Progenitor cell of endocrine pancreas (in vitro differentiated cells): ENCODE data around the gene IRX6. TPM values are rescaled to one million over a fixed set of nuclear protein-coding genes. Genes with fewer than 3 reads are reported as not detected.
A peak's percentile ranks its signal among the peaks of the same experiment; 100 is the strongest.

Source experiments
- DNase-seq: peaks from one replicate; pipeline ENCODE4 v3.0.0; 2021; ENCODE audit warnings: low spot score; ENCODE audit not compliant: unreplicated experiment
- H3K27ac Mint-ChIP-seq: 2 replicates; pipeline ENCODE4 v1.8.0; 2021; ENCODE audit warnings: mild to moderate bottlenecking, moderate library complexity, mixed read lengths
- H3K27me3 Mint-ChIP-seq: 2 replicates; pipeline ENCODE4 v1.8.0; 2021; ENCODE audit warnings: mixed read lengths
- H3K36me3 Mint-ChIP-seq: 2 replicates; pipeline ENCODE4 v1.8.0; 2022; ENCODE audit warnings: mixed read lengths; ENCODE audit not compliant: insufficient read depth
- H3K4me1 Mint-ChIP-seq: 2 replicates; pipeline ENCODE4 v1.8.0; 2021; ENCODE audit warnings: low read depth, mixed read lengths
- H3K4me3 Mint-ChIP-seq: 2 replicates; pipeline ENCODE4 v1.8.0; 2021; ENCODE audit warnings: low read depth, mild to moderate bottlenecking, moderate library complexity, mixed read lengths
- H3K9me3 Mint-ChIP-seq: 2 replicates; pipeline ENCODE4 v1.8.0; 2021; ENCODE audit warnings: low read depth, mixed read lengths
- long read RNA-seq: library from polyadenylated mRNA; unstranded; transcript quantifications from one replicate; pipeline ENCODE4 v2.0.0, GENCODE V29; 2020
- total RNA-seq: library from RNA; stranded (reverse); gene quantifications from 2 replicates; pipeline ENCODE4 v1.2.1, GENCODE V29; 2021
- TF ChIP-seq, protein P1 (sequence below): fragments of 200-600 bp; sonication (generic); IDR thresholded peaks from one replicate; pipeline ENCODE4 v1.5.0; 2021; ENCODE audit warnings: antibody characterized with exemption, mild to moderate bottlenecking; ENCODE audit not compliant: unreplicated experiment

The IRX6 gene
- not detected in 2 replicates for total RNA-seq
- long read RNA-seq: 0 reads

DNA sequence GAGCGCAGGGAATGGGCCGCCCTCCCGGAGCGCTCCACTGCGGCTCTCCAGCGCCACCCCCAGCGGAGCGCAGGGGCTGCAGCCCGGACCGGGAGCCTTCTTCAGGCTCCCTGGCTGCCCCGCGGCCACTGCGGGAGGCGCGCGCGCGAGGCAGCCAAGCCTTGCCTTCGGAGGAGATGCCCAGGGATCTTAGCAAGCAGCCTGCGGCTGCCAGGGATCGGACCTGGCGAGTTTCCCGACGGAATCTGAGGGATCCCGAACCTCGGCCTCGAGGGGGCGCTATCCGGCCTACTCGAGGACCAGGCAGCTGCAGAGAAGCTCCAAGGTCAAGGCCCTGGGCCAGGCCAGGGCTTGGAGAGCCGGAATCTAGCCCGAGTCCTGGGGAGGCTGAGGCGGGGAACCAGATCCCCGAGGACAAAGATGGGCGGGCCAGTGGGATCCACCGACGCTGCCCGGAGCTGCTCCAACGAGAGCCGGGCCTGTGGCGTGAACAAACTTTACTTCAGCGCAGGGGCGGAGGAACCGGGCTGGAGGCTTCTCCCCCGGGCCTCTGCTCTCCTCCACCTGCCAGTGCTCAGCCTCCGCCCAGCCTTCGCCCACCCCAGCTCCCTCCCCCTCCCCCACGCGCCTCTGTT is at the start of gene IRX6:
TSS of gene IRX6 (plus strand) at position 567 of the 635 bp plus-strand sequence. CDS start 889 bp downstream, outside the sequence.
- Mint-ChIP-seq H3K4me1 (peaks cover 2% of the 10 kb centered on the region), H3K27me3 (peaks cover 84% of the 10 kb centered on the region), H3K4me3 (peak within 1 kb of the TSS; percentile 63), H3K9me3 (no peaks in the 10 kb centered on the region), H3K36me3 (no peaks in the 10 kb centered on the region), H3K27ac (no peak within 1 kb of the TSS)
- TF ChIP-seq, protein P1, sequence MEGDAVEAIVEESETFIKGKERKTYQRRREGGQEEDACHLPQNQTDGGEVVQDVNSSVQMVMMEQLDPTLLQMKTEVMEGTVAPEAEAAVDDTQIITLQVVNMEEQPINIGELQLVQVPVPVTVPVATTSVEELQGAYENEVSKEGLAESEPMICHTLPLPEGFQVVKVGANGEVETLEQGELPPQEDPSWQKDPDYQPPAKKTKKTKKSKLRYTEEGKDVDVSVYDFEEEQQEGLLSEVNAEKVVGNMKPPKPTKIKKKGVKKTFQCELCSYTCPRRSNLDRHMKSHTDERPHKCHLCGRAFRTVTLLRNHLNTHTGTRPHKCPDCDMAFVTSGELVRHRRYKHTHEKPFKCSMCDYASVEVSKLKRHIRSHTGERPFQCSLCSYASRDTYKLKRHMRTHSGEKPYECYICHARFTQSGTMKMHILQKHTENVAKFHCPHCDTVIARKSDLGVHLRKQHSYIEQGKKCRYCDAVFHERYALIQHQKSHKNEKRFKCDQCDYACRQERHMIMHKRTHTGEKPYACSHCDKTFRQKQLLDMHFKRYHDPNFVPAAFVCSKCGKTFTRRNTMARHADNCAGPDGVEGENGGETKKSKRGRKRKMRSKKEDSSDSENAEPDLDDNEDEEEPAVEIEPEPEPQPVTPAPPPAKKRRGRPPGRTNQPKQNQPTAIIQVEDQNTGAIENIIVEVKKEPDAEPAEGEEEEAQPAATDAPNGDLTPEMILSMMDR: peak; percentile 69
- DNase-seq: peak; percentile 50

GRCh38 chr16:55274391-55274790 is 49.6 kb upstream of the IRX6 start:
- DNase-seq: no peak
- no peaks in the 10 kb centered on the region for H3K9me3 Mint-ChIP-seq
- H3K27ac Mint-ChIP-seq: no peak overlapping the region
- H3K27me3 Mint-ChIP-seq: peaks cover 22% of the 10 kb centered on the region
- no peaks in the 10 kb centered on the region for H3K4me1 Mint-ChIP-seq
- H3K4me3 Mint-ChIP-seq: no peak overlapping the region
- H3K36me3 Mint-ChIP-seq: no peaks in the 10 kb centered on the region
- TF ChIP-seq, protein P1: no peak

- H3K4me3 Mint-ChIP-seq: no peak overlapping the region
- H3K9me3 Mint-ChIP-seq: no peaks in the 10 kb centered on the region
- TF ChIP-seq, protein P1: no peak
- H3K27ac Mint-ChIP-seq: no peak overlapping the region
- peaks cover 20% of the 10 kb centered on the region for H3K27me3 Mint-ChIP-seq
- H3K4me1 Mint-ChIP-seq: no peaks in the 10 kb centered on the region
- no peaks in the 10 kb centered on the region for H3K36me3 Mint-ChIP-seq
- no peak for DNase-seq
These were observed 48.8 kb upstream of the IRX6 start for GRCh38 chr16:55275167-55275566.

DNA sequence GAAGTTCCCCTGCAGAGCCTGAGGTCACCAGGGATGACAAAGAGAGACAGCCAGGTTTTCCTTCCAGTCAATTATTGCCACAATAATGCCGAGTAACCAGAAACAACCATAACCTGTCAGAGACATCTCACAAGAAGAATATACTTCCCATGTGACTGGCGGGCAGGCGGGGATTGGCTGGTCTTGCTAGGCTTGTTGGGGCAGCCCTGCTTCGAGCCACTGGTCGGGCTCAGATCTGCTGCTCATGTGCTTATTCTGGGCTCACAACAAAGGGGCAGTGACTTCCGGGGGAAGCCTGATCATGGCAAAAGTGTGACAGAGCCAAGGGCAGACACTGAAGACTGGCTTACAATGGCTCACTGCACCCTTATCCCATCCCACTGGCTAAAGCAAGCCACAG is 48.1 kb upstream of the IRX6 start:
- peak overlapping the region; percentile 19 for H3K27ac Mint-ChIP-seq
- no peak overlapping the region for H3K4me3 Mint-ChIP-seq

GRCh38 chr16:55277536-55277935 is 46.5 kb upstream of the IRX6 start:
- Mint-ChIP-seq H3K9me3 (no peaks in the 10 kb centered on the region), H3K27me3 (peaks cover 20% of the 10 kb centered on the region), H3K4me3 (no peak overlapping the region), H3K4me1 (no peaks in the 10 kb centered on the region), H3K27ac (no peak overlapping the region), H3K36me3 (no peaks in the 10 kb centered on the region)
- no peak for DNase-seq
- TF ChIP-seq, protein P1: no peak

More for the DNA sequence above, 48.1 kb upstream of the IRX6 start:
- DNase-seq: no peak
- Mint-ChIP-seq H3K4me1 (no peaks in the 10 kb centered on the region), H3K27me3 (peaks cover 20% of the 10 kb centered on the region), H3K9me3 (no peaks in the 10 kb centered on the region), H3K36me3 (no peaks in the 10 kb centered on the region)
- TF ChIP-seq, protein P1: no peak
